ENCODE data around the gene STH.
A peak's percentile ranks its signal among the peaks of the same experiment; 100 is the strongest.
"Not testable (repeated sequence)": the region's sequence is repeated elsewhere in the genome, so short reads cannot be mapped to it uniquely, and the experiment has no call there.

Gene STH

DNA sequence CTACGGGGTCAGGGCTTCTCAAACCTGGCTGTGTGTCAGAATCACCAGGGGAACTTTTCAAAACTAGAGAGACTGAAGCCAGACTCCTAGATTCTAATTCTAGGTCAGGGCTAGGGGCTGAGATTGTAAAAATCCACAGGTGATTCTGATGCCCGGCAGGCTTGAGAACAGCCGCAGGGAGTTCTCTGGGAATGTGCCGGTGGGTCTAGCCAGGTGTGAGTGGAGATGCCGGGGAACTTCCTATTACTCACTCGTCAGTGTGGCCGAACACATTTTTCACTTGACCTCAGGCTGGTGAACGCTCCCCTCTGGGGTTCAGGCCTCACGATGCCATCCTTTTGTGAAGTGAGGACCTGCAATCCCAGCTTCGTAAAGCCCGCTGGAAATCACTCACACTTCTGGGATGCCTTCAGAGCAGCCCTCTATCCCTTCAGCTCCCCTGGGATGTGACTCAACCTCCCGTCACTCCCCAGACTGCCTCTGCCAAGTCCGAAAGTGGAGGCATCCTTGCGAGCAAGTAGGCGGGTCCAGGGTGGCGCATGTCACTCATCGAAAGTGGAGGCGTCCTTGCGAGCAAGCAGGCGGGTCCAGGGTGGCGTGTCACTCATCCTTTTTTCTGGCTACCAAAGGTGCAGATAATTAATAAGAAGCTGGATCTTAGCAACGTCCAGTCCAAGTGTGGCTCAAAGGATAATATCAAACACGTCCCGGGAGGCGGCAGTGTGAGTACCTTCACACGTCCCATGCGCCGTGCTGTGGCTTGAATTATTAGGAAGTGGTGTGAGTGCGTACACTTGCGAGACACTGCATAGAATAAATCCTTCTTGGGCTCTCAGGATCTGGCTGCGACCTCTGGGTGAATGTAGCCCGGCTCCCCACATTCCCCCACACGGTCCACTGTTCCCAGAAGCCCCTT lies 10.9 kb downstream of the STH start:
- no peak for DNase-seq

DNA sequence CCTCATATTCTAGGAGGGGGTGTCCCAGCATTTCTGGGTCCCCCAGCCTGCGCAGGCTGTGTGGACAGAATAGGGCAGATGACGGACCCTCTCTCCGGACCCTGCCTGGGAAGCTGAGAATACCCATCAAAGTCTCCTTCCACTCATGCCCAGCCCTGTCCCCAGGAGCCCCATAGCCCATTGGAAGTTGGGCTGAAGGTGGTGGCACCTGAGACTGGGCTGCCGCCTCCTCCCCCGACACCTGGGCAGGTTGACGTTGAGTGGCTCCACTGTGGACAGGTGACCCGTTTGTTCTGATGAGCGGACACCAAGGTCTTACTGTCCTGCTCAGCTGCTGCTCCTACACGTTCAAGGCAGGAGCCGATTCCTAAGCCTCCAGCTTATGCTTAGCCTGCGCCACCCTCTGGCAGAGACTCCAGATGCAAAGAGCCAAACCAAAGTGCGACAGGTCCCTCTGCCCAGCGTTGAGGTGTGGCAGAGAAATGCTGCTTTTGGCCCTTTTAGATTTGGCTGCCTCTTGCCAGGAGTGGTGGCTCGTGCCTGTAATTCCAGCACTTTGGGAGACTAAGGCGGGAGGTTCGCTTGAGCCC lies 11.6 kb downstream of the STH start:
- DNase-seq = no peak

DNA sequence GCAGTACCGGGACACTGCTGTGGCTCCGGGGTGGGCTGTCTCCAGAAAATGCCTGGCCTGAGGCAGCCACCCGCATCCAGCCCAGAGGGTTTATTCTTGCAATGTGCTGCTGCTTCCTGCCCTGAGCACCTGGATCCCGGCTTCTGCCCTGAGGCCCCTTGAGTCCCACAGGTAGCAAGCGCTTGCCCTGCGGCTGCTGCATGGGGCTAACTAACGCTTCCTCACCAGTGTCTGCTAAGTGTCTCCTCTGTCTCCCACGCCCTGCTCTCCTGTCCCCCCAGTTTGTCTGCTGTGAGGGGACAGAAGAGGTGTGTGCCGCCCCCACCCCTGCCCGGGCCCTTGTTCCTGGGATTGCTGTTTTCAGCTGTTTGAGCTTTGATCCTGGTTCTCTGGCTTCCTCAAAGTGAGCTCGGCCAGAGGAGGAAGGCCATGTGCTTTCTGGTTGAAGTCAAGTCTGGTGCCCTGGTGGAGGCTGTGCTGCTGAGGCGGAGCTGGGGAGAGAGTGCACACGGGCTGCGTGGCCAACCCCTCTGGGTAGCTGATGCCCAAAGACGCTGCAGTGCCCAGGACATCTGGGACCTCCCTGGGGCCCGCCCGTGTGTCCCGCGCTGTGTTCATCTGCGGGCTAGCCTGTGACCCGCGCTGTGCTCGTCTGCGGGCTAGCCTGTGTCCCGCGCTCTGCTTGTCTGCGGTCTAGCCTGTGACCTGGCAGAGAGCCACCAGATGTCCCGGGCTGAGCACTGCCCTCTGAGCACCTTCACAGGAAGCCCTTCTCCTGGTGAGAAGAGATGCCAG lies 12.9 kb downstream of the STH start:
- DNase-seq = no peak

DNA sequence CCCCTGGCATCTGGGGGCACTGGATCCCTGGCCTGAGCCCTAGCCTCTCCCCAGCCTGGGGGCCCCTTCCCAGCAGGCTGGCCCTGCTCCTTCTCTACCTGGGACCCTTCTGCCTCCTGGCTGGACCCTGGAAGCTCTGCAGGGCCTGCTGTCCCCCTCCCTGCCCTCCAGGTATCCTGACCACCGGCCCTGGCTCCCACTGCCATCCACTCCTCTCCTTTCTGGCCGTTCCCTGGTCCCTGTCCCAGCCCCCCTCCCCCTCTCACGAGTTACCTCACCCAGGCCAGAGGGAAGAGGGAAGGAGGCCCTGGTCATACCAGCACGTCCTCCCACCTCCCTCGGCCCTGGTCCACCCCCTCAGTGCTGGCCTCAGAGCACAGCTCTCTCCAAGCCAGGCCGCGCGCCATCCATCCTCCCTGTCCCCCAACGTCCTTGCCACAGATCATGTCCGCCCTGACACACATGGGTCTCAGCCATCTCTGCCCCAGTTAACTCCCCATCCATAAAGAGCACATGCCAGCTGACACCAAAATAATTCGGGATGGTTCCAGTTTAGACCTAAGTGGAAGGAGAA lies 13.5 kb downstream of the STH start:
- no peak for DNase-seq

DNA sequence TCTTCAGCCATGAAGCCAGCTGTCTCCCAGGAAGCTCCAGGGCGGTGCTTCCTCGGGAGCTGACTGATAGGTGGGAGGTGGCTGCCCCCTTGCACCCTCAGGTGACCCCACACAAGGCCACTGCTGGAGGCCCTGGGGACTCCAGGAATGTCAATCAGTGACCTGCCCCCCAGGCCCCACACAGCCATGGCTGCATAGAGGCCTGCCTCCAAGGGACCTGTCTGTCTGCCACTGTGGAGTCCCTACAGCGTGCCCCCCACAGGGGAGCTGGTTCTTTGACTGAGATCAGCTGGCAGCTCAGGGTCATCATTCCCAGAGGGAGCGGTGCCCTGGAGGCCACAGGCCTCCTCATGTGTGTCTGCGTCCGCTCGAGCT lies 14.1 kb downstream of the STH start:
- no peak for DNase-seq

DNA sequence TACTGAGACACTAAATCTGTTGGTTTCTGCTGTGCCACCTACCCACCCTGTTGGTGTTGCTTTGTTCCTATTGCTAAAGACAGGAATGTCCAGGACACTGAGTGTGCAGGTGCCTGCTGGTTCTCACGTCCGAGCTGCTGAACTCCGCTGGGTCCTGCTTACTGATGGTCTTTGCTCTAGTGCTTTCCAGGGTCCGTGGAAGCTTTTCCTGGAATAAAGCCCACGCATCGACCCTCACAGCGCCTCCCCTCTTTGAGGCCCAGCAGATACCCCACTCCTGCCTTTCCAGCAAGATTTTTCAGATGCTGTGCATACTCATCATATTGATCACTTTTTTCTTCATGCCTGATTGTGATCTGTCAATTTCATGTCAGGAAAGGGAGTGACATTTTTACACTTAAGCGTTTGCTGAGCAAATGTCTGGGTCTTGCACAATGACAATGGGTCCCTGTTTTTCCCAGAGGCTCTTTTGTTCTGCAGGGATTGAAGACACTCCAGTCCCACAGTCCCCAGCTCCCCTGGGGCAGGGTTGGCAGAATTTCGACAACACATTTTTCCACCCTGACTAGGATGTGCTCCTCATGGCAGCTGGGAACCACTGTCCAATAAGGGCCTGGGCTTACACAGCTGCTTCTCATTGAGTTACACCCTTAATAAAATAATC lies 14.6 kb downstream of the STH start:
- DNase-seq = no peak

DNA sequence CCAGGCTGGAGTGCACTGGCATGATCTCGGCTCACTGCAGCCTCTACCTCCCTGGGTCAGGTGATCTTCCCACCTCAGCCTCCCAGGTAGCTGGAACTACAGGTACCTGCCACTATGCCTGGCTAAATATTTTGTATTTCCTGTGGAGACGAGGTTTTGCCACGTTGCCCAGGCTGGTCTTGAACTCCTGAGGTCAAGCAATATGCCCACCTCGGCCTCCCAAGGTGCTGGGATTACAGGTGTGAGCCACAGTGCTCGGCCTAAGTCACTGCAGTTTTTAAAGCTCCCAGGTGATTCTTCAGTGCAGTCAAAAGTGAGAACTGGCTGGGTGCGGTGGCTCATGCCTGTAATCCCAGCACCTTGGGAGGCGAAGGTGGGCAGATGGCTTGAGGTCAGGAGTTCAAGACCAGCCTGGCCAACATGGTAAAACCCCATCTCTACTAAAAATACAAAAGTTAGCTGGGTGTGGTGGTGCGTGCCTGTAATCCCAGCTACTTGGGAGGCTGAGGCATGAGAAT lies 20.4 kb downstream of the STH start:
- DNase-seq = not testable (repeated sequence)

DNA sequence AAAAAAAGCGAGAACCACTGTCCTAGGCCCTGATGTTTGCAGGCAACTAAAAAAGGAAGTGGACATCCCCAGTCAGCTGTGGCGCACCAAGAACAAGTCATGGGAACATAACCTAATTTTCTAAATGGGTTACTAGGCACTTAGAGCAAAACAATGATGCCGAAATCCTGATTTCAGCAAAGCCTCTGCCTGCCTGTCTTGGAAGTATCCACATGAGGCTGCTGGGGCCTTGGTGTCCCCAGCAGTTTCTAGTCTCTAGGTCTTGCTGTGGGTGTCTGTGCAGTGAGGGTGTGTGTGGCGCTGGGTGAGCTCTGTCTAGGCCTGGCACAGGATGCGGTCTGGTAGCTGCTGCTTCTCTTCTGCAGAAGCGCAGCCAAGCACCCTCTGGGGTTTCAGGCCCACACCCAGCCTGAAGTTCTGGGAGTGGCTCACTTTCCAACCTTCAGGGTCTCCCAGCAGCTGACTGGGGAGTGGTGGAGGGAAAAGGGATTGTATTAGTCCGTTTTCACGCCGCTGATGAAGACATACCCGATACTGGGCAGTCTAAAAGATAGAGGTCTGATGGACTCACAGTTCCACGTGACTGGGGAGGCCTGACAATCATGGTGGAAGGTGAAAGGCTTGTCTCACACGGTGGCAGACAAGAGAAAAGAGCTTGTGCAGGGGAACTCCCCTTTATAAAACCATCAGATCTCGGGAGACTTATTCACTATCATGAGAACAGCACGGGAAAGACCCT lies 21.1 kb downstream of the STH start:
- DNase-seq = no peak

DNA sequence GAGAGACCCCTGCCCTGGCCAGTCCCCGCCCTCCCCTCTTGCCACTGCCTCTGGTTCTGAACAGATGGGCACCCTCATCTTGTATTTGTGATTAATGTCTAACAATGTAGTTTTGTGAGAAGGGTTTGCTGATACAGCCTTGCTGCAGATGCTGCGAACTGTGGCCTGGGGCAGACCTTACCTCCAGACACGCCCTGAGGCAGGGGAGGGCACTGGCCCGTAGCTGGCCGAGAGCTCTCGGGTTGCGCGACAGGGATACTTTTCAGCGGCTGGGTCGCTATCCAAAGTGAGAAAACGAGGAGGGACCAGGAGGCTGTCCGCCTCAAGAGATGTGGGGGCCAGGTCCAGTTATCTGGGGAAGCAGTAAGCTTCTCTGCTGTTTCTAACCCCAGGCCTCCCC lies 21.9 kb downstream of the STH start:
- no peak for DNase-seq

DNA sequence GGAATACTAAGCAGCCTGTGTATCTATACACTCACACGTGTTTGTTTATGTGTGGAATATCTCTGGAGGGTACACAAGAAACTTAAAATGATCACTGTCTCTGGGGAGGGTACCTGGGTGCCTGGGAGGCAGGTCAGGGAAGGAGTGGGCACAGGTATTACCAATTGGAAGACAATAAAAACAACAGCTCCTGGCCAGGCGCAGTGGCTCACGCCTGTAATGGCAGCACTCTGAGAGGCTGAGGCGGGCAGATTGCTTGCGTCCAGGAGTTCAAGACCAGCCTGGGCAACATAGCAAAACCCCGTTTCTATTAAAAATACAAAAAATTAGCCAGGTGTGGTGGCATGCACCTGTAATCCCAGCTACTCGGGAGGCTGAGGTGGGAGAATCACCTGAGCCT lies 24.3 kb downstream of the STH start:
- DNase-seq = not testable (repeated sequence)

DNA sequence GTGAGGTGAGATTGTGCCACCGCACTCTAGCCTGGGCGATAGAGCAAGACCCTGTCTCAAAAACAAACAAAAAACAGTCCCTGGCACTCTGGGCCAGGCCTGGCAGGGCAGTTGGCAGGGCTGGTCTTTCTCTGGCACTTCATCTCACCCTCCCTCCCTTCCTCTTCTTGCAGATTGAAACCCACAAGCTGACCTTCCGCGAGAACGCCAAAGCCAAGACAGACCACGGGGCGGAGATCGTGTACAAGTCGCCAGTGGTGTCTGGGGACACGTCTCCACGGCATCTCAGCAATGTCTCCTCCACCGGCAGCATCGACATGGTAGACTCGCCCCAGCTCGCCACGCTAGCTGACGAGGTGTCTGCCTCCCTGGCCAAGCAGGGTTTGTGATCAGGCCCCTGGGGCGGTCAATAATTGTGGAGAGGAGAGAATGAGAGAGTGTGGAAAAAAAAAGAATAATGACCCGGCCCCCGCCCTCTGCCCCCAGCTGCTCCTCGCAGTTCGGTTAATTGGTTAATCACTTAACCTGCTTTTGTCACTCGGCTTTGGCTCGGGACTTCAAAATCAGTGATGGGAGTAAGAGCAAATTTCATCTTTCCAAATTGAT lies 24.8 kb downstream of the STH start:
- no peak for DNase-seq

DNA sequence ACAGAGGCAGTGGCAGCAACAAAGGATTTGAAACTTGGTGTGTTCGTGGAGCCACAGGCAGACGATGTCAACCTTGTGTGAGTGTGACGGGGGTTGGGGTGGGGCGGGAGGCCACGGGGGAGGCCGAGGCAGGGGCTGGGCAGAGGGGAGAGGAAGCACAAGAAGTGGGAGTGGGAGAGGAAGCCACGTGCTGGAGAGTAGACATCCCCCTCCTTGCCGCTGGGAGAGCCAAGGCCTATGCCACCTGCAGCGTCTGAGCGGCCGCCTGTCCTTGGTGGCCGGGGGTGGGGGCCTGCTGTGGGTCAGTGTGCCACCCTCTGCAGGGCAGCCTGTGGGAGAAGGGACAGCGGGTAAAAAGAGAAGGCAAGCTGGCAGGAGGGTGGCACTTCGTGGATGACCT lies 25.5 kb downstream of the STH start:
- no peak for DNase-seq

DNA sequence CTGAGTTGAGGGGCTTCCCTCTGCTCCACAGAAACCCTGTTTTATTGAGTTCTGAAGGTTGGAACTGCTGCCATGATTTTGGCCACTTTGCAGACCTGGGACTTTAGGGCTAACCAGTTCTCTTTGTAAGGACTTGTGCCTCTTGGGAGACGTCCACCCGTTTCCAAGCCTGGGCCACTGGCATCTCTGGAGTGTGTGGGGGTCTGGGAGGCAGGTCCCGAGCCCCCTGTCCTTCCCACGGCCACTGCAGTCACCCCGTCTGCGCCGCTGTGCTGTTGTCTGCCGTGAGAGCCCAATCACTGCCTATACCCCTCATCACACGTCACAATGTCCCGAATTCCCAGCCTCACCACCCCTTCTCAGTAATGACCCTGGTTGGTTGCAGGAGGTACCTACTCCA lies 26.0 kb downstream of the STH start:
- DNase-seq = no peak

DNA sequence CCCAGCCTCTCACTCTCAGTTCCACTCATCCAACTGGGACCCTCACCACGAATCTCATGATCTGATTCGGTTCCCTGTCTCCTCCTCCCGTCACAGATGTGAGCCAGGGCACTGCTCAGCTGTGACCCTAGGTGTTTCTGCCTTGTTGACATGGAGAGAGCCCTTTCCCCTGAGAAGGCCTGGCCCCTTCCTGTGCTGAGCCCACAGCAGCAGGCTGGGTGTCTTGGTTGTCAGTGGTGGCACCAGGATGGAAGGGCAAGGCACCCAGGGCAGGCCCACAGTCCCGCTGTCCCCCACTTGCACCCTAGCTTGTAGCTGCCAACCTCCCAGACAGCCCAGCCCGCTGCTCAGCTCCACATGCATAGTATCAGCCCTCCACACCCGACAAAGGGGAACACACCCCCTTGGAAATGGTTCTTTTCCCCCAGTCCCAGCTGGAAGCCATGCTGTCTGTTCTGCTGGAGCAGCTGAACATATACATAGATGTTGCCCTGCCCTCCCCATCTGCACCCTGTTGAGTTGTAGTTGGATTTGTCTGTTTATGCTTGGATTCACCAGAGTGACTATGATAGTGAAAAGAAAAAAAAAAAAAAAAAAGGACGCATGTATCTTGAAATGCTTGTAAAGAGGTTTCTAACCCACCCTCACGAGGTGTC lies 26.6 kb downstream of the STH start:
- DNase-seq = peak; percentile 27

DNA sequence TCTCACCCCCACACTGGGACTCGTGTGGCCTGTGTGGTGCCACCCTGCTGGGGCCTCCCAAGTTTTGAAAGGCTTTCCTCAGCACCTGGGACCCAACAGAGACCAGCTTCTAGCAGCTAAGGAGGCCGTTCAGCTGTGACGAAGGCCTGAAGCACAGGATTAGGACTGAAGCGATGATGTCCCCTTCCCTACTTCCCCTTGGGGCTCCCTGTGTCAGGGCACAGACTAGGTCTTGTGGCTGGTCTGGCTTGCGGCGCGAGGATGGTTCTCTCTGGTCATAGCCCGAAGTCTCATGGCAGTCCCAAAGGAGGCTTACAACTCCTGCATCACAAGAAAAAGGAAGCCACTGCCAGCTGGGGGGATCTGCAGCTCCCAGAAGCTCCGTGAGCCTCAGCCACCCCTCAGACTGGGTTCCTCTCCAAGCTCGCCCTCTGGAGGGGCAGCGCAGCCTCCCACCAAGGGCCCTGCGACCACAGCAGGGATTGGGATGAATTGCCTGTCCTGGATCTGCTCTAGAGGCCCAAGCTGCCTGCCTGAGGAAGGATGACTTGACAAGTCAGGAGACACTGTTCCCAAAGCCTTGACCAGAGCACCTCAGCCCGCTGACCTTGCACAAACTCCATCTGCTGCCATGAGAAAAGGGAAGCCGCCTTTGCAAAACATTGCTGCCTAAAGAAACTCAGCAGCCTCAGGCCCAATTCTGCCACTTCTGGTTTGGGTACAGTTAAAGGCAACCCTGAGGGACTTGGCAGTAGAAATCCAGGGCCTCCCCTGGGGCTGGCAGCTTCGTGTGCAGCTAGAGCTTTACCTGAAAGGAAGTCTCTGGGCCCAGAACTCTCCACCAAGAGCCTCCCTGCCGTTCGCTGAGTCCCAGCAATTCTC lies 27.4 kb downstream of the STH start:
- no peak for DNase-seq

DNA sequence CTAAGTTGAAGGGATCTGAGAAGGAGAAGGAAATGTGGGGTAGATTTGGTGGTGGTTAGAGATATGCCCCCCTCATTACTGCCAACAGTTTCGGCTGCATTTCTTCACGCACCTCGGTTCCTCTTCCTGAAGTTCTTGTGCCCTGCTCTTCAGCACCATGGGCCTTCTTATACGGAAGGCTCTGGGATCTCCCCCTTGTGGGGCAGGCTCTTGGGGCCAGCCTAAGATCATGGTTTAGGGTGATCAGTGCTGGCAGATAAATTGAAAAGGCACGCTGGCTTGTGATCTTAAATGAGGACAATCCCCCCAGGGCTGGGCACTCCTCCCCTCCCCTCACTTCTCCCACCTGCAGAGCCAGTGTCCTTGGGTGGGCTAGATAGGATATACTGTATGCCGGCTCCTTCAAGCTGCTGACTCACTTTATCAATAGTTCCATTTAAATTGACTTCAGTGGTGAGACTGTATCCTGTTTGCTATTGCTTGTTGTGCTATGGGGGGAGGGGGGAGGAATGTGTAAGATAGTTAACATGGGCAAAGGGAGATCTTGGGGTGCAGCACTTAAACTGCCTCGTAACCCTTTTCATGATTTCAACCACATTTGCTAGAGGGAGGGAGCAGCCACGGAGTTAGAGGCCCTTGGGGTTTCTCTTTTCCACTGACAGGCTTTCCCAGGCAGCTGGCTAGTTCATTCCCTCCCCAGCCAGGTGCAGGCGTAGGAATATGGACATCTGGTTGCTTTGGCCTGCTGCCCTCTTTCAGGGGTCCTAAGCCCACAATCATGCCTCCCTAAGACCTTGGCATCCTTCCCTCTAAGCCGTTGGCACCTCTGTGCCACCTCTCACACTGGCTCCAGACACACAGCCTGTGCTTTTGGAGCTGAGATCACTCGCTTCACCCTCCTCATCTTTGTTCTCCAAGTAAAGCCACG lies 28.3 kb downstream of the STH start:
- DNase-seq = peak; percentile 18

DNA sequence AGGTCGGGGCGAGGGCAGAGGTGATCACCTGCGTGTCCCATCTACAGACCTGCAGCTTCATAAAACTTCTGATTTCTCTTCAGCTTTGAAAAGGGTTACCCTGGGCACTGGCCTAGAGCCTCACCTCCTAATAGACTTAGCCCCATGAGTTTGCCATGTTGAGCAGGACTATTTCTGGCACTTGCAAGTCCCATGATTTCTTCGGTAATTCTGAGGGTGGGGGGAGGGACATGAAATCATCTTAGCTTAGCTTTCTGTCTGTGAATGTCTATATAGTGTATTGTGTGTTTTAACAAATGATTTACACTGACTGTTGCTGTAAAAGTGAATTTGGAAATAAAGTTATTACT lies 28.9 kb downstream of the STH start:
- DNase-seq = no peak

DNA sequence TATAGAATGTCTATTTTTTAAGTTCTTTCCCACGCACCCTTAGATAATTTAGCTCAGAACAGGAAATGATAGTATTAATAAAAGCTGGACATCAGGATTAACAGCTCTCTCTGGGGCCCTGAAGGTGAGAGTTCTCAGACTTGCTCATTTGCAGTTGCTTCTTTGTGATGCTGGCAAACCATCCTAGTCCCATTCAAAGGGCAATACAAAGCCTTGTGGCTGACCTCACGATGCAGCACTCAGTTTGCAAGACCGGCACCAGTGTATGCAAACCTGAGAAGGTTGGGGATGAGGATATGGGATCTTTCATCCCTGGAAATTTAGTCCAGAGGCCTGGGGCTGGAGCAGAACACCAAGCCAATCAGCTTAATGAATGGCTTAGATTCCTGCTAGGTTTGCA lies 29.3 kb downstream of the STH start:
- no peak for DNase-seq
